Measurements from ENCODE around the gene DTNB.

GRCh38 chr2:25416674-25417073 lies 256.7 kb downstream of the DTNB start:
- no peak for TF ChIP-seq CTCF (IDR thresholded peaks at IDR 0.05)
- no peak for TF ChIP-seq POLR2A (IDR thresholded peaks at IDR 0.05)

All from vagina (tissue), 2 donors.